WTC11 (cell line): ENCODE results near the gene SNX21. TPM values are rescaled to one million over a fixed set of nuclear protein-coding genes. Genes with fewer than 3 reads are reported as not detected.

ENCODE experiments used
- ATAC-seq: fragments of 200-7000 bp; cut with Tn5 transposase; 2 replicates; pipeline ENCODE4 v1.10.0; 2021; ENCODE audit warnings: mild to moderate bottlenecking, moderate library complexity
- CTCF ChIA-PET: fragments of 300-600 bp; sonication (Branson Sonifier 250); formaldehyde crosslinking; loops from one replicate; lab custom pipeline; 2021; ENCODE audit warnings: antibody characterized with exemption; lab: Charles Lee
- POLR2A ChIA-PET: fragments of 350-600 bp; sonication (Branson Sonifier 250); formaldehyde crosslinking; loops from one replicate; lab custom pipeline; 2021; ENCODE audit warnings: antibody characterized with exemption; lab: Charles Lee
- DNase-seq: peaks from one replicate; pipeline ENCODE4 v3.0.0; 2021; ENCODE audit warnings: low spot score
- H3K27ac Mint-ChIP-seq: 2 replicates; pipeline ENCODE4 v1.8.0; 2021; ENCODE audit warnings: mixed read lengths
- H3K27me3 Mint-ChIP-seq: 2 replicates; pipeline ENCODE4 v1.8.0; 2021; ENCODE audit warnings: low read depth, mild to moderate bottlenecking, moderate library complexity, mixed read lengths
- H3K36me3 Mint-ChIP-seq: 2 replicates; pipeline ENCODE4 v1.8.0; 2021; ENCODE audit warnings: mixed read lengths
- H3K4me1 Mint-ChIP-seq: 2 replicates; pipeline ENCODE4 v1.8.0; 2022; ENCODE audit warnings: mixed read lengths
- H3K4me3 Mint-ChIP-seq: 2 replicates; pipeline ENCODE4 v1.8.0; 2021; ENCODE audit warnings: mild to moderate bottlenecking, moderate library complexity, mixed read lengths
- H3K9me3 Mint-ChIP-seq: 2 replicates; pipeline ENCODE4 v1.8.0; 2021; ENCODE audit warnings: mixed read lengths
- CBFB ChIP-seq: sonication (generic); formaldehyde crosslinking; IDR thresholded peaks from 2 replicates; pipeline ENCODE4 v1.8.1; 2022; ENCODE audit warnings: mild to moderate bottlenecking, low read depth, missing genetic modification reagents
- ESRRA ChIP-seq: sonication (generic); formaldehyde crosslinking; IDR thresholded peaks from 2 replicates; pipeline ENCODE4 v1.8.1; 2022; ENCODE audit warnings: mild to moderate bottlenecking, missing genetic modification reagents, borderline replicate concordance
- ETV6 ChIP-seq: sonication (generic); formaldehyde crosslinking; IDR thresholded peaks from 2 replicates; pipeline ENCODE4 v1.8.1; 2022; ENCODE audit warnings: mild to moderate bottlenecking, missing genetic modification reagents
- FOXK1 ChIP-seq: sonication (generic); formaldehyde crosslinking; IDR thresholded peaks from 2 replicates; pipeline ENCODE4 v1.8.0; 2022; ENCODE audit warnings: mild to moderate bottlenecking, moderate library complexity, missing genetic modification reagents
- IRF2 ChIP-seq: sonication (generic); formaldehyde crosslinking; IDR thresholded peaks from 2 replicates; pipeline ENCODE4 v1.8.0; 2022; ENCODE audit warnings: low read depth, missing genetic modification reagents, borderline replicate concordance
- SP1 ChIP-seq: sonication (generic); formaldehyde crosslinking; conservative IDR thresholded peaks from 2 replicates; pipeline ENCODE4 v1.8.1; 2022; ENCODE audit warnings: missing genetic modification reagents
- TP53 ChIP-seq: sonication (generic); formaldehyde crosslinking; IDR thresholded peaks from 2 replicates; pipeline ENCODE4 v1.8.1; 2023; ENCODE audit warnings: mild to moderate bottlenecking, missing genetic modification reagents
- ZNF219 ChIP-seq: sonication (generic); formaldehyde crosslinking; IDR thresholded peaks from 2 replicates; pipeline ENCODE4 v1.8.0; 2023; ENCODE audit warnings: missing genetic modification reagents, mild to moderate bottlenecking, borderline replicate concordance
- ZNF396 ChIP-seq: fragments of 250-450 bp; sonication (Bioruptor Pico); IDR thresholded peaks from 2 replicates; pipeline ENCODE4 v1.8.0; 2021; ENCODE audit warnings: mild to moderate bottlenecking, moderate library complexity, borderline replicate concordance
- total RNA-seq: library from RNA; stranded (reverse); gene quantifications from 3 replicates; pipeline ENCODE4 v1.2.3, GENCODE V29; 2021
- TF ChIP-seq, protein P1 (sequence below): sonication (generic); formaldehyde crosslinking; IDR thresholded peaks from 2 replicates; pipeline ENCODE4 v1.8.1; 2023; ENCODE audit warnings: mild to moderate bottlenecking, moderate library complexity, missing genetic modification reagents
- TF ChIP-seq, protein P2 (sequence below): fragments of 250-450 bp; sonication (Bioruptor Pico); IDR thresholded peaks from 2 replicates; pipeline ENCODE4 v1.8.0; 2021; ENCODE audit warnings: mild to moderate bottlenecking
- TF ChIP-seq, protein P3 (sequence below): sonication (generic); formaldehyde crosslinking; IDR thresholded peaks from 2 replicates; pipeline ENCODE4 v1.8.0; 2023; ENCODE audit warnings: missing genetic modification reagents
- TF ChIP-seq, protein P4 (sequence below): sonication (generic); formaldehyde crosslinking; IDR thresholded peaks from 2 replicates; pipeline ENCODE4 v1.8.0; 2022; ENCODE audit warnings: missing genetic modification reagents
- TF ChIP-seq, protein P5 (sequence below): sonication (generic); formaldehyde crosslinking; conservative IDR thresholded peaks from 2 replicates; pipeline ENCODE4 v1.8.1; 2023; ENCODE audit warnings: mild to moderate bottlenecking, low read depth, missing genetic modification reagents, moderate library complexity
- TF ChIP-seq, protein P6 (sequence below): fragments of 250-450 bp; sonication (Bioruptor Pico); IDR thresholded peaks from 2 replicates; pipeline ENCODE4 v1.9.0; 2021; ENCODE audit warnings: moderate library complexity, mild to moderate bottlenecking, inconsistent platforms, borderline replicate concordance
- TF ChIP-seq, protein P7 (sequence below): fragments of 250-450 bp; sonication (Bioruptor Pico); IDR thresholded peaks from 2 replicates; pipeline ENCODE4 v1.9.0; 2021; ENCODE audit warnings: mild to moderate bottlenecking
- TF ChIP-seq, protein P8 (sequence below): sonication (generic); formaldehyde crosslinking; IDR thresholded peaks from 2 replicates; pipeline ENCODE4 v1.8.1; 2022; ENCODE audit warnings: low read depth, mild to moderate bottlenecking, moderate library complexity, missing genetic modification reagents, borderline replicate concordance

Gene SNX21
- total RNA-seq, 1 experiment from 2014 or later, result 17.9 TPM

DNA sequence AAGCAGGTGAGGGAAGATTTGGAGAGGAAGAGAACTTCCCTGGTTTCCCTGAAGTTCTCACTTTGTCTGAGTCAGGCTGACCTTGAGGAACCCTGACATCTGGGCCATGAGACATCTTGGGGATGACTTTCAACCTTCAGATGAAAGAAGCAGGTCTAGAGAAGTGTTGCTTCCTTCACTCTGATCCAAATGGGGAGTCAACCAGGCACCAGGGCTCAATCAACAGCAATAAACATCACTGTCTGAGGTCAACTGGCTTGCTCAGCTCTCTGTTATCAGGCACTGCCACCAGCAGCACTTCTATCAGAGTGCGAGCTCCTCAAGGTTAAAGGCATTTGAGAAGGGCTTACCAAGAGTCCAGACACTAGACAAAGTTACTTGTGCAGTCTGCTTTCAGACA is 17.3 kb downstream of the SNX21 start (continued):
- TF ChIP-seq ESRRA (CRISPR knock-in tag), result no peak
- TF ChIP-seq, protein P1, sequence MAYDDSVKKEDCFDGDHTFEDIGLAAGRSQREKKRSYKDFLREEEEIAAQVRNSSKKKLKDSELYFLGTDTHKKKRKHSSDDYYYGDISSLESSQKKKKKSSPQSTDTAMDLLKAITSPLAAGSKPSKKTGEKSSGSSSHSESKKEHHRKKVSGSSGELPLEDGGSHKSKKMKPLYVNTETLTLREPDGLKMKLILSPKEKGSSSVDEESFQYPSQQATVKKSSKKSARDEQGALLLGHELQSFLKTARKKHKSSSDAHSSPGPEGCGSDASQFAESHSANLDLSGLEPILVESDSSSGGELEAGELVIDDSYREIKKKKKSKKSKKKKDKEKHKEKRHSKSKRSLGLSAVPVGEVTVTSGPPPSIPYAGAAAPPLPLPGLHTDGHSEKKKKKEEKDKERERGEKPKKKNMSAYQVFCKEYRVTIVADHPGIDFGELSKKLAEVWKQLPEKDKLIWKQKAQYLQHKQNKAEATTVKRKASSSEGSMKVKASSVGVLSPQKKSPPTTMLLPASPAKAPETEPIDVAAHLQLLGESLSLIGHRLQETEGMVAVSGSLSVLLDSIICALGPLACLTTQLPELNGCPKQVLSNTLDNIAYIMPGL, result no peak
- no peak for TF ChIP-seq ZNF219
- TF ChIP-seq, protein P2, sequence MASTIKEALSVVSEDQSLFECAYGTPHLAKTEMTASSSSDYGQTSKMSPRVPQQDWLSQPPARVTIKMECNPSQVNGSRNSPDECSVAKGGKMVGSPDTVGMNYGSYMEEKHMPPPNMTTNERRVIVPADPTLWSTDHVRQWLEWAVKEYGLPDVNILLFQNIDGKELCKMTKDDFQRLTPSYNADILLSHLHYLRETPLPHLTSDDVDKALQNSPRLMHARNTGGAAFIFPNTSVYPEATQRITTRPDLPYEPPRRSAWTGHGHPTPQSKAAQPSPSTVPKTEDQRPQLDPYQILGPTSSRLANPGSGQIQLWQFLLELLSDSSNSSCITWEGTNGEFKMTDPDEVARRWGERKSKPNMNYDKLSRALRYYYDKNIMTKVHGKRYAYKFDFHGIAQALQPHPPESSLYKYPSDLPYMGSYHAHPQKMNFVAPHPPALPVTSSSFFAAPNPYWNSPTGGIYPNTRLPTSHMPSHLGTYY, result no peak
- TF ChIP-seq, all 79 proteins: peak for 0

DNA sequence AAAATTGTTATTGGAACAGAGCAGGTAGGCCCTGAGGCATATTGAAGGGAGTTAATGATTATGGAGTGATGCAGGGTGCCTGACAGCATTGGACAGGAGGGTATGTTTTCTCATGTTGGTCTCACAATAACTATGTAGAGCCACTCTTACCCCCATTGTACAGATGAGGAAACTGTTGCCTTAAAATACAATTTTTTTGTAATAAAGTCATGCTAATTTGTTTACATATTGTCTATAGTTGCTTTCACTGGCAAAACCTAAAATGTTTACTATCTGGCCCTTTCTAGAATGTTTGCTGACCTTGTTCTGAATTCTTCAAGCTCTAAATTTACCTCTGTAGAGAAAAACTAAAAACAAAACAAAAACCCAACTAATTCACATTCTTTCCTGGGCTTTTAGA is 17.9 kb downstream of the SNX21 start:
- Mint-ChIP-seq H3K4me1 (peaks cover 47% of the 10 kb centered on the region), H3K4me3 (no peak overlapping the region), H3K9me3 (no peaks in the 10 kb centered on the region), H3K27me3 (no peaks in the 10 kb centered on the region), H3K27ac (no peak overlapping the region), H3K36me3 (peaks cover 24% of the 10 kb centered on the region; the same call in 1 of the 2 replicates)
- CTCF ChIA-PET, result interaction anchor here (1.6 to 3.5 kb wide), 4 partner anchors 27 to 160 kb away, joined by 5 to 19 read pairs (median 8); partner anchors contain the start of genes CTSA and NEURL2
- DNase-seq, result no peak
- POLR2A ChIA-PET, result interaction anchor here (0.9 kb wide), 1 partner anchor 31 kb away, joined by 3 read pairs; no protein-coding TSS in a partner anchor
- no peak for ATAC-seq
- TF ChIP-seq FOXK1 (CRISPR knock-in tag) (no peak), SP1 (CRISPR knock-in tag) (no peak), ETV6 (CRISPR knock-in tag) (no peak), IRF2 (CRISPR knock-in tag) (no peak), ZNF396 (no peak), CBFB (CRISPR knock-in tag) (no peak), TP53 (no peak)
- TF ChIP-seq, protein P3, sequence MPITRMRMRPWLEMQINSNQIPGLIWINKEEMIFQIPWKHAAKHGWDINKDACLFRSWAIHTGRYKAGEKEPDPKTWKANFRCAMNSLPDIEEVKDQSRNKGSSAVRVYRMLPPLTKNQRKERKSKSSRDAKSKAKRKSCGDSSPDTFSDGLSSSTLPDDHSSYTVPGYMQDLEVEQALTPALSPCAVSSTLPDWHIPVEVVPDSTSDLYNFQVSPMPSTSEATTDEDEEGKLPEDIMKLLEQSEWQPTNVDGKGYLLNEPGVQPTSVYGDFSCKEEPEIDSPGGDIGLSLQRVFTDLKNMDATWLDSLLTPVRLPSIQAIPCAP (CRISPR knock-in tag), result no peak
- TF ChIP-seq, protein P4, sequence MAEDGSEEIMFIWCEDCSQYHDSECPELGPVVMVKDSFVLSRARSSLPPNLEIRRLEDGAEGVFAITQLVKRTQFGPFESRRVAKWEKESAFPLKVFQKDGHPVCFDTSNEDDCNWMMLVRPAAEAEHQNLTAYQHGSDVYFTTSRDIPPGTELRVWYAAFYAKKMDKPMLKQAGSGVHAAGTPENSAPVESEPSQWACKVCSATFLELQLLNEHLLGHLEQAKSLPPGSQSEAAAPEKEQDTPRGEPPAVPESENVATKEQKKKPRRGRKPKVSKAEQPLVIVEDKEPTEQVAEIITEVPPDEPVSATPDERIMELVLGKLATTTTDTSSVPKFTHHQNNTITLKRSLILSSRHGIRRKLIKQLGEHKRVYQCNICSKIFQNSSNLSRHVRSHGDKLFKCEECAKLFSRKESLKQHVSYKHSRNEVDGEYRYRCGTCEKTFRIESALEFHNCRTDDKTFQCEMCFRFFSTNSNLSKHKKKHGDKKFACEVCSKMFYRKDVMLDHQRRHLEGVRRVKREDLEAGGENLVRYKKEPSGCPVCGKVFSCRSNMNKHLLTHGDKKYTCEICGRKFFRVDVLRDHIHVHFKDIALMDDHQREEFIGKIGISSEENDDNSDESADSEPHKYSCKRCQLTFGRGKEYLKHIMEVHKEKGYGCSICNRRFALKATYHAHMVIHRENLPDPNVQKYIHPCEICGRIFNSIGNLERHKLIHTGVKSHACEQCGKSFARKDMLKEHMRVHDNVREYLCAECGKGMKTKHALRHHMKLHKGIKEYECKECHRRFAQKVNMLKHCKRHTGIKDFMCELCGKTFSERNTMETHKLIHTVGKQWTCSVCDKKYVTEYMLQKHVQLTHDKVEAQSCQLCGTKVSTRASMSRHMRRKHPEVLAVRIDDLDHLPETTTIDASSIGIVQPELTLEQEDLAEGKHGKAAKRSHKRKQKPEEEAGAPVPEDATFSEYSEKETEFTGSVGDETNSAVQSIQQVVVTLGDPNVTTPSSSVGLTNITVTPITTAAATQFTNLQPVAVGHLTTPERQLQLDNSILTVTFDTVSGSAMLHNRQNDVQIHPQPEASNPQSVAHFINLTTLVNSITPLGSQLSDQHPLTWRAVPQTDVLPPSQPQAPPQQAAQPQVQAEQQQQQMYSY (CRISPR knock-in tag), result no peak
- TF ChIP-seq, protein P5, sequence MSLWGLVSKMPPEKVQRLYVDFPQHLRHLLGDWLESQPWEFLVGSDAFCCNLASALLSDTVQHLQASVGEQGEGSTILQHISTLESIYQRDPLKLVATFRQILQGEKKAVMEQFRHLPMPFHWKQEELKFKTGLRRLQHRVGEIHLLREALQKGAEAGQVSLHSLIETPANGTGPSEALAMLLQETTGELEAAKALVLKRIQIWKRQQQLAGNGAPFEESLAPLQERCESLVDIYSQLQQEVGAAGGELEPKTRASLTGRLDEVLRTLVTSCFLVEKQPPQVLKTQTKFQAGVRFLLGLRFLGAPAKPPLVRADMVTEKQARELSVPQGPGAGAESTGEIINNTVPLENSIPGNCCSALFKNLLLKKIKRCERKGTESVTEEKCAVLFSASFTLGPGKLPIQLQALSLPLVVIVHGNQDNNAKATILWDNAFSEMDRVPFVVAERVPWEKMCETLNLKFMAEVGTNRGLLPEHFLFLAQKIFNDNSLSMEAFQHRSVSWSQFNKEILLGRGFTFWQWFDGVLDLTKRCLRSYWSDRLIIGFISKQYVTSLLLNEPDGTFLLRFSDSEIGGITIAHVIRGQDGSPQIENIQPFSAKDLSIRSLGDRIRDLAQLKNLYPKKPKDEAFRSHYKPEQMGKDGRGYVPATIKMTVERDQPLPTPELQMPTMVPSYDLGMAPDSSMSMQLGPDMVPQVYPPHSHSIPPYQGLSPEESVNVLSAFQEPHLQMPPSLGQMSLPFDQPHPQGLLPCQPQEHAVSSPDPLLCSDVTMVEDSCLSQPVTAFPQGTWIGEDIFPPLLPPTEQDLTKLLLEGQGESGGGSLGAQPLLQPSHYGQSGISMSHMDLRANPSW (CRISPR knock-in tag), result no peak
- TF ChIP-seq, protein P6, sequence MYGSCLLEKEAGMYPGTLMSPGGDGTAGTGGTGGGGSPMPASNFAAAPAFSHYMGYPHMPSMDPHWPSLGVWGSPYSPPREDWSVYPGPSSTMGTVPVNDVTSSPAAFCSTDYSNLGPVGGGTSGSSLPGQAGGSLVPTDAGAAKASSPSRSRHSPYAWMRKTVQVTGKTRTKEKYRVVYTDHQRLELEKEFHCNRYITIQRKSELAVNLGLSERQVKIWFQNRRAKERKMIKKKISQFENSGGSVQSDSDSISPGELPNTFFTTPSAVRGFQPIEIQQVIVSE (CRISPR knock-in tag), result no peak
- TF ChIP-seq, protein P7, sequence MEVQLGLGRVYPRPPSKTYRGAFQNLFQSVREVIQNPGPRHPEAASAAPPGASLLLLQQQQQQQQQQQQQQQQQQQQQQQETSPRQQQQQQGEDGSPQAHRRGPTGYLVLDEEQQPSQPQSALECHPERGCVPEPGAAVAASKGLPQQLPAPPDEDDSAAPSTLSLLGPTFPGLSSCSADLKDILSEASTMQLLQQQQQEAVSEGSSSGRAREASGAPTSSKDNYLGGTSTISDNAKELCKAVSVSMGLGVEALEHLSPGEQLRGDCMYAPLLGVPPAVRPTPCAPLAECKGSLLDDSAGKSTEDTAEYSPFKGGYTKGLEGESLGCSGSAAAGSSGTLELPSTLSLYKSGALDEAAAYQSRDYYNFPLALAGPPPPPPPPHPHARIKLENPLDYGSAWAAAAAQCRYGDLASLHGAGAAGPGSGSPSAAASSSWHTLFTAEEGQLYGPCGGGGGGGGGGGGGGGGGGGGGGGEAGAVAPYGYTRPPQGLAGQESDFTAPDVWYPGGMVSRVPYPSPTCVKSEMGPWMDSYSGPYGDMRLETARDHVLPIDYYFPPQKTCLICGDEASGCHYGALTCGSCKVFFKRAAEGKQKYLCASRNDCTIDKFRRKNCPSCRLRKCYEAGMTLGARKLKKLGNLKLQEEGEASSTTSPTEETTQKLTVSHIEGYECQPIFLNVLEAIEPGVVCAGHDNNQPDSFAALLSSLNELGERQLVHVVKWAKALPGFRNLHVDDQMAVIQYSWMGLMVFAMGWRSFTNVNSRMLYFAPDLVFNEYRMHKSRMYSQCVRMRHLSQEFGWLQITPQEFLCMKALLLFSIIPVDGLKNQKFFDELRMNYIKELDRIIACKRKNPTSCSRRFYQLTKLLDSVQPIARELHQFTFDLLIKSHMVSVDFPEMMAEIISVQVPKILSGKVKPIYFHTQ, result no peak
- TF ChIP-seq, protein P8, sequence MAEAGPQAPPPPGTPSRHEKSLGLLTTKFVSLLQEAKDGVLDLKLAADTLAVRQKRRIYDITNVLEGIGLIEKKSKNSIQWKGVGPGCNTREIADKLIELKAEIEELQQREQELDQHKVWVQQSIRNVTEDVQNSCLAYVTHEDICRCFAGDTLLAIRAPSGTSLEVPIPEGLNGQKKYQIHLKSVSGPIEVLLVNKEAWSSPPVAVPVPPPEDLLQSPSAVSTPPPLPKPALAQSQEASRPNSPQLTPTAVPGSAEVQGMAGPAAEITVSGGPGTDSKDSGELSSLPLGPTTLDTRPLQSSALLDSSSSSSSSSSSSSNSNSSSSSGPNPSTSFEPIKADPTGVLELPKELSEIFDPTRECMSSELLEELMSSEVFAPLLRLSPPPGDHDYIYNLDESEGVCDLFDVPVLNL (CRISPR knock-in tag), result no peak
